Stimulated activated CD8-positive, alpha-beta memory T cell treated with anti-CD3 and anti-CD28 coated beads, Interleukin-2, amount 100 ng/mL, for 1 hour (primary cell): ENCODE results near the gene MYT1.

ENCODE experiments used
- DNase-seq, 2 donors: peaks; one replicate each; pipeline ENCODE4 v3.0.0-alpha.2; 2020; ENCODE audit warnings: low read depth in 2 of 2

Gene MYT1

GRCh38 chr20:64153861-64154589 lies 10.2 kb upstream of the MYT1 start:
- DNase-seq, result no peak

GRCh38 chr20:64154590-64155257 lies 9.5 kb upstream of the MYT1 start:
- no peak for DNase-seq

- DNase-seq, result no peak
These were observed 8.8 kb upstream of the MYT1 start for GRCh38 chr20:64155258-64156135.

- DNase-seq, result no peak
These were observed 7.9 kb upstream of the MYT1 start for GRCh38 chr20:64156136-64156885.

GRCh38 chr20:64156886-64157875 lies 7.1 kb upstream of the MYT1 start:
- no peak for DNase-seq

- DNase-seq, result no peak
These were observed 6.4 kb upstream of the MYT1 start for GRCh38 chr20:64157878-64158277.

GRCh38 chr20:64158346-64159285 lies 5.6 kb upstream of the MYT1 start:
- DNase-seq, result no peak

- no peak for DNase-seq
These were observed 5.0 kb upstream of the MYT1 start for GRCh38 chr20:64159286-64159680.

GRCh38 chr20:64159711-64160110 lies 4.5 kb upstream of the MYT1 start:
- no peak for DNase-seq

GRCh38 chr20:64160118-64160517 lies 4.1 kb upstream of the MYT1 start:
- DNase-seq, result no peak

GRCh38 chr20:64160526-64161355 lies 3.5 kb upstream of the MYT1 start:
- DNase-seq, result no peak

- no peak for DNase-seq
These were observed 2.7 kb upstream of the MYT1 start for GRCh38 chr20:64161356-64162238.

- DNase-seq, result no peak
These were observed 1.9 kb upstream of the MYT1 start for GRCh38 chr20:64162239-64162910.

- DNase-seq, result no peak
These were observed 503 bp upstream of the MYT1 start for GRCh38 chr20:64163776-64164122.

GRCh38 chr20:64165866-64166600 lies 1.8 kb downstream of the MYT1 start:
- DNase-seq, result no peak
